Mesothelial cell of epicardium (in vitro differentiated cells): ENCODE measurements around the gene DKK1. TPM values are rescaled to one million over a fixed set of nuclear protein-coding genes. Genes with fewer than 3 reads are reported as not detected.
"Not testable (repeated sequence)": the region's sequence is repeated elsewhere in the genome, so short reads cannot be mapped to it uniquely, and the experiment has no call there.

Source experiments
- DNase-seq, 2 experiments: peaks; one replicate each; pipeline ENCODE4 v3.0.0; 2021; ENCODE audit warnings: low spot score in 2 of 2; ENCODE audit not compliant: unreplicated experiment in 2 of 2
- H3K27ac Mint-ChIP-seq: 2 replicates; pipeline ENCODE4 v1.8.0; 2021; ENCODE audit warnings: mixed read lengths
- H3K27me3 Mint-ChIP-seq: 2 replicates; pipeline ENCODE4 v1.8.0; 2021; ENCODE audit warnings: low read depth, mixed read lengths
- H3K36me3 Mint-ChIP-seq: 2 replicates; pipeline ENCODE4 v1.8.0; 2021; ENCODE audit warnings: mixed read lengths
- H3K4me1 Mint-ChIP-seq: 2 replicates; pipeline ENCODE4 v1.8.0; 2021; ENCODE audit warnings: mixed read lengths
- H3K4me3 Mint-ChIP-seq: 2 replicates; pipeline ENCODE4 v1.8.0; 2021; ENCODE audit warnings: mild to moderate bottlenecking, moderate library complexity, mixed read lengths
- H3K9me3 Mint-ChIP-seq: 2 replicates; pipeline ENCODE4 v1.8.0; 2021; ENCODE audit warnings: mixed read lengths
- total RNA-seq: library from RNA; stranded (reverse); gene quantifications from 3 replicates; pipeline ENCODE4 v1.2.1, GENCODE V29; 2021
- TF ChIP-seq, protein P1 (sequence below): fragments of 200-600 bp; sonication (generic); IDR thresholded peaks from one replicate; pipeline ENCODE4 v1.5.0; 2021; ENCODE audit warnings: antibody characterized with exemption; ENCODE audit not compliant: unreplicated experiment

The DKK1 gene
- total RNA-seq, 1 donor from 2014 or later: 13.0 TPM

GRCh38 chr10:52353205-52353604 lies 39.1 kb downstream of the DKK1 start:
- Mint-ChIP-seq H3K4me3 (no peak overlapping the region), H3K27ac (no peak overlapping the region), H3K9me3 (no peaks in the 10 kb centered on the region), H3K27me3 (no peaks in the 10 kb centered on the region), H3K36me3 (no peaks in the 10 kb centered on the region), H3K4me1 (peaks cover 38% of the 10 kb centered on the region)
- DNase-seq: no peak
- TF ChIP-seq, protein P1, sequence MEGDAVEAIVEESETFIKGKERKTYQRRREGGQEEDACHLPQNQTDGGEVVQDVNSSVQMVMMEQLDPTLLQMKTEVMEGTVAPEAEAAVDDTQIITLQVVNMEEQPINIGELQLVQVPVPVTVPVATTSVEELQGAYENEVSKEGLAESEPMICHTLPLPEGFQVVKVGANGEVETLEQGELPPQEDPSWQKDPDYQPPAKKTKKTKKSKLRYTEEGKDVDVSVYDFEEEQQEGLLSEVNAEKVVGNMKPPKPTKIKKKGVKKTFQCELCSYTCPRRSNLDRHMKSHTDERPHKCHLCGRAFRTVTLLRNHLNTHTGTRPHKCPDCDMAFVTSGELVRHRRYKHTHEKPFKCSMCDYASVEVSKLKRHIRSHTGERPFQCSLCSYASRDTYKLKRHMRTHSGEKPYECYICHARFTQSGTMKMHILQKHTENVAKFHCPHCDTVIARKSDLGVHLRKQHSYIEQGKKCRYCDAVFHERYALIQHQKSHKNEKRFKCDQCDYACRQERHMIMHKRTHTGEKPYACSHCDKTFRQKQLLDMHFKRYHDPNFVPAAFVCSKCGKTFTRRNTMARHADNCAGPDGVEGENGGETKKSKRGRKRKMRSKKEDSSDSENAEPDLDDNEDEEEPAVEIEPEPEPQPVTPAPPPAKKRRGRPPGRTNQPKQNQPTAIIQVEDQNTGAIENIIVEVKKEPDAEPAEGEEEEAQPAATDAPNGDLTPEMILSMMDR: no peak

DNA sequence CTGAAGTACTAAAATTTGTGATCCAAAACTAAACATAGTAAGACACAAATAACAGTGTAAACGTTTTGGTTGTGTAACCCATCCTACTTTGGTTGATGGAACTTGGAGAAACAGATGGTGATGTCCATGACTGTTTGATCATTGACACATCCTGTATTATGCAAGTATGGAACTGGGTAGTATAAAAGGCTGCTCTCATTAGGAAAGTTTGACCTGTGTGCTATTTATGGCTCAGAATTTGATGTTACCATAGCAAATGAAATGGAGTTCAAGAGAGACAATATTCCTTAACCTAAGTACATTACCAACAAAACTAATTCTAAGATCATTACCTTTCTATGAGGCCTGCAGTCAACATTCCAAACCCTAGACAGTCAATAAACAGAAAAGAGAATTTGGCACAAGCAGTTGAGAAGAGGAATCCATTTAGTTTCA lies 39.9 kb downstream of the DKK1 start:
- Mint-ChIP-seq H3K27ac (no peak overlapping the region), H3K36me3 (no peaks in the 10 kb centered on the region), H3K4me1 (peaks cover 39% of the 10 kb centered on the region), H3K9me3 (no peaks in the 10 kb centered on the region), H3K27me3 (no peaks in the 10 kb centered on the region), H3K4me3 (no peak overlapping the region)
- DNase-seq: no peak
- TF ChIP-seq, protein P1: no peak

DNA sequence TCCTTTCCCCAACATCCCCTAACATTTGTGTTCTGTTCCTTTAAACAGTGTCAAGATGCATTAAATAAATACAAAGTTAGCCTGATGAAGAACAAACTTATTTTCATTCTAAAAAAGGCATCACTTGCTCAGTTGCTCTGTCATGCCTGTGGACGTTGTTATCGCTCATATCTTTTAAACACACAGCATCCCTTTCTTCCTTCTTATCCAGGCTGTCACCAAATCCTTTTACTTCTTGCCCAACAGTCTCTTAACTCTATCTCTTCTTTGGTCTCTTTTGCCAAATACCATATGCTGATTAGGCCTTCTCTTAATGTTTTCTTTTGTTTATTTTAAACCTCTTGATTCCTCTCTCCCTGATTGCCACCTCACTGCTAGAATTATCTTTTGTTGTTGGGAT lies 43.9 kb downstream of the DKK1 start:
- Mint-ChIP-seq H3K36me3 (no peaks in the 10 kb centered on the region), H3K9me3 (no peaks in the 10 kb centered on the region), H3K4me3 (no peak overlapping the region), H3K27ac (peak overlapping the region; percentile 0), H3K4me1 (peaks cover 29% of the 10 kb centered on the region), H3K27me3 (no peaks in the 10 kb centered on the region)
- TF ChIP-seq, protein P1: no peak
- DNase-seq: no peak

DNA sequence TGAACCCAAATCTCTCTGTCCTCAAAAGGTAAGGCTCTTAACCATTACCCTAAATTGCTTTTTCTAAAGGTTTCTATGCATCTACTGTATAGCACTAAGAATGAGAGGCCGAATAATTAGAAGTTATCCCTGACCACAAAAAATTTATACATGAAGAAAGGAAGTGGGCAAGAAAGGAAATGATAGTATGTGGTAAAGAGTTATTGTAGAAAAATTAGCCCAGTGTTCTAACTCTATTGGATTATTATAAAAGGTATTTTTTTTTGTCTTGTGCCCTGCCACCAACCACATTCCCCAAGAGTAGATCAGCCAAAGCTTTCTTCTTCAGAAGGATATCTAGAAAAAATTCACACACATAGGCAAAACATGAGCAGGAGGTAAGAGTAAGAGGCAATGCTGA lies 45.4 kb downstream of the DKK1 start:
- Mint-ChIP-seq H3K4me3 (no peak overlapping the region), H3K9me3 (peaks cover 11% of the 10 kb centered on the region), H3K27ac (no peak overlapping the region), H3K36me3 (no peaks in the 10 kb centered on the region), H3K27me3 (no peaks in the 10 kb centered on the region), H3K4me1 (peaks cover 28% of the 10 kb centered on the region)
- no peak for DNase-seq
- TF ChIP-seq, protein P1: no peak

- H3K36me3 Mint-ChIP-seq, DNase-seq, H3K27ac Mint-ChIP-seq, H3K27me3 Mint-ChIP-seq, H3K4me1 Mint-ChIP-seq, H3K4me3 Mint-ChIP-seq: not testable (repeated sequence)
- peaks cover 21% of the 10 kb centered on the region for H3K9me3 Mint-ChIP-seq
Measured at GRCh38 chr10:52365547-52366432, 51.7 kb downstream of the DKK1 start.
